CD8-positive, alpha-beta memory T cell (primary cell): Measurements from ENCODE around the gene KLF3. TPM values are rescaled to one million over a fixed set of nuclear protein-coding genes. Genes with fewer than 3 reads are reported as not detected.

Source experiments
- polyA plus RNA-seq: library from polyadenylated mRNA; unstranded; fragments of 300-500 nt; fragmentation: Illumina TruSeq; gene quantifications from one replicate; pipeline ENCODE4 v1.2.3, GENCODE V29; 2021
- total RNA-seq, 2 experiments: library from RNA; stranded (reverse); gene quantifications; one replicate each; pipeline ENCODE4 v1.2.3, GENCODE V29; 2021

KLF3 gene
- total and polyA plus RNA-seq, 3 experiments from 2014 or later = 15.2 to 72.9 (median 17.1) TPM

Other genes with a start within 250 kb of the KLF3 start
- not detected for gene TLR10, start 118.8 kb downstream of the KLF3 start, total RNA-seq
- gene TLR10, start 118.8 kb downstream of the KLF3 start, polyA plus RNA-seq = not detected
- 1 to 10 TPM; 1.3 to 2.1 TPM for gene TLR1, start 140.6 kb downstream of the KLF3 start, total RNA-seq
- gene TLR1, start 140.6 kb downstream of the KLF3 start, polyA plus RNA-seq = 9.8 TPM
- 1 to 10 TPM; 1.2 TPM for gene TLR6, start 192.6 kb downstream of the KLF3 start, total RNA-seq
- 1.3 TPM for gene TLR6, start 192.6 kb downstream of the KLF3 start, polyA plus RNA-seq
- gene FAM114A1, start 203.6 kb downstream of the KLF3 start, total RNA-seq = under 1 TPM in 1 of 2 experiments, not detected in 1; 0.31 TPM
- gene FAM114A1, start 203.6 kb downstream of the KLF3 start, polyA plus RNA-seq = not detected